Islet precursor cell (in vitro differentiated cells): ENCODE measurements around the gene GDPD5.

Source experiments
- DNase-seq: peaks from one replicate; pipeline ENCODE4 v3.0.0-alpha.2; 2018

The GDPD5 gene

DNA sequence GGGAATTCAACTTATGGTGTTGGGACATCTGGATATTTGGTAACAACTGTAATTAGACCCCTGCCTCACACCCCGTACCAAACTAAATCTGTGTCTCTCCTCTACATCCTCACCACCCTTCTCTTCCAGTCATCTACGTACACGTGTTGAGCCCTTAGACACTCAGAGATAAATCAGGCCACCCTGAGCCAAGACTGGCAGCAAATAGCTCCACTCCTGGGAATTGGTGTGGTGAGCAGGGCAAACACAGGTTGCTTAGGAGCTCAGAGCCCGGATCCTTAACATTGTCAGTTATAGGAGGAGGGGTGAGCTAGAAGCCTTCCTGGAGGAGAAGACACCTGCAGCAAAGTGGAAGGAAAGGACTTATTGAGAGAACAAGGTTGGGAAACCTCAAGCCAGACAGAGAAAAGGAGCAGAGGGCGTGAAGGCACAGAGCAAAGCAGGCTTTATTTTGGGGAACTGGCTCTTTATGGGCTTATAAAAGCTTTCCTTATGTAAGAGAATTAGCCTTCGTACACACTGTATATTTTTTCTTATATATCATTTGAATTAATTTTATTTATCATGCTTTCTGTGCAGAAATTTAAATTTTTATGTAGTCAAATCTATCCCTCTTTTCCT is 55.8 kb downstream of the GDPD5 start:
- no peak for DNase-seq

DNA sequence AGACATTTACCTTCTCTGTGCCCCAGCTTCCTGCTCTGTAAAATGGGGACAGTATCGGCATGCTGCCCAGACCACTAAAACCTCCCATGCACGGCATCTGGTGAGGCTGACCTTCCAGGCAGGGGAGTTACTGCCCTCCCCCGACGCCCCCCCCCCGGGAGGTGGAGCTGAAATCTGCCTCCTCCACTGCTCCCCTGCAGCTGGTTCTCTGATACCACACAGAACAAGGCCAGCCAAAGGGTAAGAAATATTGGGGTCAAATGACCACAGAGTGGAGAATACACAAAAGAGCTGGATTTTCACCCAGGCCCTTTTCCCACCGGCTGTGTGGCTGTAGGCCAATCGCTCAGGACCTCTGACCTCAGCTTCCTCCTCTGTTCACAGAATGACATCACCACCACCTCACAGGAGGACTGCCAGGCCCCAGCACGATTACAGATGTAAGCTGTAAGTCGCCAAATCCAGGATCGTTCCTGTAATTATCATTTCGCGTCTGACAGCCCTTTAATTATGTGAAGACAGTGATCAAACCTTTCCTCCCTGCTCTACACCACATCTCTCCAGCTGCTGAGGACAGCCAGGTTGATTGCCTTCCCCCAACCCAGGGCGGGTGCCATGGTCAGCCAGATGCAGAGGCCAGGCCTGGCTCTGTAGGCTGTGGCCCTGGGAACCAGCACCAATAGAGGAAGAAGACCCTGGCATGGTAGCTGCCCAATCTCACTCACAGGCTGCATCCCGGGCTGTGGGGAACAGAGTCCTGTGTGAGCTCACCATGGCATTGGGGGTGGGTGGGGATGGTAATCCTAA is 57.0 kb downstream of the GDPD5 start:
- DNase-seq: no peak

DNA sequence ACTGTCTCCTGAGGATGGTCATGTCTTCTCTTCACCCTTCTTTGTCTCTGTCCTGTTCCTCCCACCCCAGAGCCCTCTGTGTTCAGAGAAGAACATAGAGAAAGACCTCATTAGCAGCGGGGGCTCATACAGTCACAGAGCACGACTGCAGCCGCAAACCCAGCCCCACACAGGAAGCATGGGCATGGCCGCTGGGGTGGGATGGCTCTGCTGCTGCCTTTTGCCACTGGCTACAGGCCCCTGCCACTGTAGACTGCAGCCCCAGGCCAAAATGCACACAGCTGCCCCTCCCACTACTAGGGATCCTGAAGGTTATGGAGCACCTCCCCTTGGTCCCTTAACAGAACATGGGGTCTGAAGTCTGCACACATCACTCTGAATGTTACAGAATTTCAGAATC is 57.9 kb downstream of the GDPD5 start:
- DNase-seq: no peak

DNA sequence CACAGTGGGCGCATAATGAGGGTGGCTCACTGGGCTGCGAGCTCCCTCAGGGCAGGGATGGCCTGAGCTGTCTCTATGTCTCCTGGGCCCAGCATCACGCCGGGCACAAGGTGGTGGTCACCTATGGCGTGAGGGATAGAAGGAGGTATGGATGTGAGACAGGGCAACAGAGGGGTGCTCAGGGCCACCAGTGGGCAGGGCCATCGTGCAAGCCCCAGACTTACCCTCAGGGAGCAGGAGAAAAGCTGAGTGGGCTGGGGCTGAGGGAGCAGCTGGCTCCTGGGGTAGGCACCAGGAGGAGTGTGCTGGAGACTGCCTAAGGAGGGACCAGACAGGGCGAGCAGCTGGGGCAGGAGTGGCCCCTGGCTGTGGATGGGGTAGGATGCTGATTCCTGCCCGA is 58.4 kb downstream of the GDPD5 start:
- no peak for DNase-seq

DNA sequence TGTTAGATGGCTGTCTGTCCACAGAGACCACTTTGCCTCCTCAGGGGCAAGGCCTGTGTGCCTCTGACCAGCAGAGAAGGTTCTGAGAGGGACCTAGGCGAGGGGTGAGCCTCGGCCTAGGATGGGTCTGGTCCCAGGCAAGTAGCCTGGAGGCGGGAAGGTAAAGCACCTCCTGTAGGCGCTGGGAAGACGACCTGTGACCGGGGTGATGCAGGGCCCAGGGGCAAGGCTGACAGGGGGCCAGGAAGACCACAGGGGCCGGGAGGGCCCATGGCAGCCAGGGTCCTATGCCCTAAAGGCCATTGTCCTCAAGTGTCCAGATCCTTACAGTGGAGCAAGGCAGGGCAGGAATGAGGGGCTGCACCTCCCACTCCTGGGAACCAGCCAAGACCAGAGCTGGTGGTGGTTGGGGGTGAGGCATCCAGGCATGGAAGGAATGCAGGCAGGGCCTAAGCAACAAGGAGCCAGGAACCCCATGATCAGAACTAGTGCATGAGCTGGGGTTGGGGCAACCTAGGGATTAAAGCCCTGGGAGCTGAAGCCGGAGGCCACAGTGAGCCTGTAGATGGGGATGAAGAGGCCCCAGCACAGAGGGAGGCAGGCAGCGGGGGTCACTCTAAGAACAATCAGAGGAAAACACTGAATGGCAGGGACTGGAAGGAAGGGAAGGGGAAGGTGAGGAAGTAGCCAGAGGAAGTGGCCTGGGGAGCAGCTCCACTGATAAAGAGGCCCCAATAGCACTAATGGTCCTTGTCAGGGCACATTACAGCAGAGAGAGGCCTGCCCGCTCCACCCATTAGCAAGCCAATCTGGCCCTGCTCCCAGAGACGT is 59.8 kb downstream of the GDPD5 start:
- DNase-seq: no peak

DNA sequence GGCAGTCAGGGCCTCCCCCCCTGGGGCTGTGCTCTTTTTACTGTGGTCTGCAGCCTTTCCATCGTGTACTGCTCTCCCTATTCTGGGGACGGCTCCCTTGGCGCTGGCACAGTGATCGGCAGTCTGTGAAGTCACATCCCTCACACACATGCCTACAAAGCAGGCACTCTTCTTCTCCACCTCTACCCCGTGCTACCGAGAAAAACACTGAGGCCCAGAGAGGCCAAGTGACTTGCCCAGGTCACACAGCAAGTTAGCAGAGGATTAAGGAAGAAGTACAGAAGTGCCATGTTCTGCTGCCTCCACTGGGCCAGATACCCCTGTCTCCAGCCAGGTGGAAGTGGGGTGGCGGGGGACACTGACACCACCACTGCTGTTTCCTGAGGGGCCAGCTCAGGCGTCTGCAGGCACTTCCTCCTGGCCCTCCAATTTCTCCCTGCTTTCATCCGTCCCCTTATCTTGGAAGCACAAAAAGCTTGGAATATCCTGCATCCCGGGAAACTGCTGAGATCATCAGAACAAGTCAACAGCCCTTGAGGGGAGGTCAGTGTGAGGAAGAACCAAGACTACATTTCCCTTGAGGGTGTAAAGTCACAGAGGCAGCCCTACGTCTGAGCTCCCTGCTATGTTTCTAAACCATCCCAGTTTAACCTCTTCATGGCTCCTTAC is 62.5 kb downstream of the GDPD5 start:
- DNase-seq: peak; percentile 73

DNA sequence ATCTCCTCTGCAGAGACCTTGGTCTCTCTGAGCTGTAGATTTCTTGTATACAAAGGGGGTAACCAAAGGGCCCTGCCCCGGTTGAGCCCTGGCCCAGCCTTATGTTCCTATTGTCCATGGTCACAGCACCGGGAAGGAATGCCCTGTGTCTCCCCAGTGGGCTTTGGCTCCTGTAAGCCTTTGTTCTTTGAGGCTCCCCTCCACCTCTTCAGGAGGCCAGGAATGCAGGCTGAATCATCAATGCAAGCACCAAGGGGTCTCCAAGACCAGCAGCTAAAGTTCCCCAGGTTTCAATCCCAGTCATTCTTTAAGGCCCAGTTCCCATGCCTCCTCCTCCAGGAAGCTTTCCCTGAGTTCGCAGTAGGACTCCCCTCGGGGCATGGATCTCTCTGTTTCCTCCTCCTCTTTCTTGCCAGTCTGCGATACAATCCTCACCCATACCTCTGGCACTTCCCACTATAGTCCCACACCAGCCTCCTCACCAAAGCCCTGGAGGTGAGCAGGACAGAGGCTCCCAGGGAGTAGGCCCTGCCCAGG is 63.6 kb downstream of the GDPD5 start:
- DNase-seq: no peak

DNA sequence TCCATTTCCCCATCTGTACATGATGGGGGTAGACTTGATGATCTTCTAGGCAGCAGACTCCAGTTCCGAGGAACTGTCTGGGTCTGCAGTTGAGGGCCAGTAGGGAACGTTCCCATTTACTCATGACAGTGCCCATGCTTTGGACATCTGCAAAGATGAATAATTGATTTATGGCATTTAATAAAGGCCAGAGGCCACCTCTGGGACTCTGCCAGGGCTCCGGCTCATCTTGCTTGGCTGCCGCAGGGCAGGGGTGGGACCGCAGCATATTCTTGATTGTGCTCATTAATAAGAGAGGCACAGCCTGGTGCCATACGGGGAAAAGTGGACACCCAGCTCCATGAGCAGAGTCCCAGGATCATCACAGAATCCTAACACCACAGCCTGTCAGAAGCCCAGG is 64.6 kb downstream of the GDPD5 start:
- no peak for DNase-seq

DNA sequence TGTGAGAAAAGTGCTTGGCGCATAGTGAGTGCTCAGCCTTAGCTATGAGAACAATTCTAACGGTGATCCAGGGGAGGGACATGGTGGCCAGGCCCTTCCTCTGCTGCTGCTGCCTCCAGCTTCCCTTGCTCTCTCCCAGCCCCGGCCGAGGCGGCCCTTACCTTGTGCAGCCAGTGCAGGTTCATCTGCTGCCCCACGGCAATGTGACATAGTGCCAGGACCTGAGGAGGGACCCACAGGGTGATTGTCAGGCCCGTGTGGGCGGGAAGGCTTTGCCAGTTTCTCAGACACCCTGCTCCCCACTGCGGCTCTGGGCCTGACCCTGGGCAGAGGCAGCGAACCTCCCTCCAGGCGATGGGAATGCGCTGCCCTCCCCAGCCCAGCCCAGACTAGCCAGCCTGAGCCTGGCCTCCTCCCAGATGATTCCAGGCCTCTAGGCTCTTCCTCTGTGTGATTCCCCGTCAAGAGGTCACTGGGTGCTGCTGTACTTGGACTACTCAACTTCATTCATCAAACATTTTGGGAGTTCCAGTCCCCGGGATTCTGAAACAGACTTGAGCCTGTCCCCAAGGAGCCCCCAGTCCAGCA is 69.1 kb downstream of the GDPD5 start:
- no peak for DNase-seq

DNA sequence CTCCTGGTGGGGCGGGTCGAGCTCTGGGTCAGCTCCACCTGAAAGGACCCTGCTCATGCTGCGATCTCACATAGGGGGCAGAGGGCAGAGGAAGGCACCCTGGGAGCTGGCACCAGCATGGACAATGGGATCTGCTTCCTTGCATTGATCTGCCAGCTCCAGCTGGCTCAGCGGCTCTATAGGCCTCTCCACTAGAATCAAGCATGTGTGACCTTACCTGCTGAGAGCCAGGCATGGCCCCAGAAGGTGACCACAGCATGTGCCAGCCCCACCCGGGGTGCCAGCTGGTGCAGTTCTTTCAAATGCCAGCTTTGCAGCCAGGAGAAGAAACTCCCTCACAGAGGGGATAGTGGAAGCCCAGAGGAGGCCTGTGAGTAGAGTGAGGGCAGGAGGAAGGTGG is 70.8 kb downstream of the GDPD5 start:
- no peak for DNase-seq

DNA sequence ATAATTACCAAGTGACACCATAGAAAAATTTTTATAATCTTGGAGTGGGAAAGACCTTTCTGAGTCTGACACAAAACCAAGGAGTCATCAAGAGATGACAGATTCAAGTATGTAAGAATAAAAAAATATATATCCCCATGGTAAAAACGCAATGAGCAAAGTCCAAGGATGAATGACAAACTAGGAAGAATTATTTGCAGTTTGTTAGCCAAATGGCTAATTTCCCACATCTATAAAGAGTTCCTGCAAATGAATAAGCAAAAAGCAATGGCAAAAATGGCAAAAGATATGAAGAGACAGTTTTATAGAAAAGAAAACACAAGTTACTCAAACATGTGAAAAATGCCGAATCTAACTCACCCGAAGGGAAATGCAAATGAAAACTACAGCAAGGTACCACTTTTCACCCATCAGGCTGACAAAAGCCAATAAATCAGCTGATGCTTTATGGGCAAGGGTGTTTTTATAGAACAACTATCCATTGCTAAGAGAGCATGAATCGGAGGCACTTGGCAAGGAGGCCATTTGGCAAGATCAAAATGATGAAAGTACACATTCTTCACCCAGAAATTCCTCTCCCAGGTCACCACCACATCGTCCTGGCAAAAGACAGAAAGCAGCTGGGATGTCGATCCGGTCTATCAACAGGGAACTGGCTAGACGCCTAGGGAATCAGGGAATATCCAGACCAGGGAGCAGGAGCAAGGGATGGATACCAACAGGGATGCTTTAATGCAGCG is 71.7 kb downstream of the GDPD5 start:
- no peak for DNase-seq

DNA sequence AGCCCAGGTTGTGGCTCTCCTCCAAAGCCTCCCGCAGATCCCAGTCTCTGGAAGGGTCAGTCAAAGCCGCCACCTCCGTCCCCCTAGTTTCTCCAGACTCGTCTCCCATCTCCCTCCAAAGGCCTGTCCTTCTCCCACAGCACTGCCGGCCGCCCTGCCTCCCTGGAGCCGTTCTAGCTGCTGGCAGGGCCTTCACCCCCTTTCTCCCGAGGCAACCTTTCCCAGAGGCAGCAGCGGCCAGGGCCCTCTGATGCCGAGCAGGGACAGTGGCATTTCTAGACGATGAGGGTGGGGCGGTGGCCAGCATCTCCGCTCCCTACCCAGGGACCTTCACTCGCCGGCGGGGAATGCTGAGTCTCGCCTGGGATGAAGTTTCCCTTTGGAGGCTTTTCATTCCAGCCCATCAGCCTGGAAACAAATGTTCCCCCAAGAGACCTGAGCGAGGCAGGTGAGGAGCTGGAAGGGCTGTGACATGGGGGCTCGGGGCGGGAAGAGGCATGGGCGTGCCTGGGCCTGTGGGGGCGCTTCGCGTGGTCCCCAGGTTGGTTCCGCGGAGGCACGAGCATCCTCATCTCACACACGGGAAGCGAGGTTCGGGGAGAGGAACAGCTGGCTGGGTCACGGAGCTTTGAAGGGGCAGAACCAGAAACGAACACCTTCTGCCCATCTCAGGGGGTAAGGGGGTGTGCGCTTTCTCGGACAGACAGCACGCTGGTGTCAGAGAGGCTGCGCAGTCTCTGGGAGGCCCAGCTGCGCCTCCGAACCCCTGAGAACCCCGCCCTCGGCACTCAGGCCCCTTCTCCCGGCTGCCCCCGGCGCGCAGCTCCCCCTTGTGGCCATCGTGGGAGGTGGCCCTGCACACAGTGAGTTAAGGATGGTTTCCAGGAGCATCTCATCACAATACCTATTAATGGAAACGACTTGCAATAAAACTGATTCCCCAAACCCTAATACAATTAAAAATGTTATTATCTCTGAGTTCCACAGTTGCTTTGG is 74.6 kb downstream of the GDPD5 start:
- no peak for DNase-seq

DNA sequence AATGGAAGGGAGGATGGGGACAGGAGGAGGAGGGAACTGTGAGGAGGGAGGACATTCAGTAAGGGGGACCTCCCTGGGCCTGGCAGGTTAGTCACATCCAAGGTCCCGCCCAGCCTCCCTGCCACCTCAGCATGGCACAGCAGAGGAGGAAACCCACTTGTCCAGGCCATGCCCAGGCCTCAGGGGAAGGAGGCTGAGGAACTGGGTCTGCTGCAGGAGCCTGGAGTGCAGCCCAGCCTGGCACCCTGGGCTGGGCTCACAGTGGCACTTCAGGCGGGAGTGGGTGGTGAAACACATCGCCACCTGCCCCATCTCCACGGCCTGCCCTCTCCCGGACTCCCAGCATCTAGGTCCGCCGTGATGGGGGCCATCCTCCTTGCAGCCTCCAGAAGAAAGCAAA is 75.5 kb downstream of the GDPD5 start:
- no peak for DNase-seq

DNA sequence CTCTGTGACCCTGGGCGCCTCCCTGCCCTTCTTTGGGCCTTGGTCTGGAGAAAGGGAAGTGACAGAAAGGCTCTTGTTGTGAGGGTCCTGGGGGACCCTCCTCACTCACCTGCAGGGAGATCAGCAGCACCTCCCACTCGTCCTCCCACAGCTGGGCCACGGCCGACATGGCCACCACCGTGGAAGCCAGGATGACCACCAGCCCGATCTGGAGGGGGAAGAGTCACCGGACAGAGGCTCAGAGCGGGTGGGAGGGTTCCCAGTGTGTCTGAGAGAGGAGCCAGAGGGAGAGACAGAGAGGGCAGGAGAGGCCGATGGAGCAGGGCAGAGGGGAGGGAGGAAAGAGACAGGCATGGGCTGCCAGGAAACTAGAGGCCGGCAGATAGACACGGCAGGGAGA is 76.0 kb downstream of the GDPD5 start:
- DNase-seq: no peak

DNA sequence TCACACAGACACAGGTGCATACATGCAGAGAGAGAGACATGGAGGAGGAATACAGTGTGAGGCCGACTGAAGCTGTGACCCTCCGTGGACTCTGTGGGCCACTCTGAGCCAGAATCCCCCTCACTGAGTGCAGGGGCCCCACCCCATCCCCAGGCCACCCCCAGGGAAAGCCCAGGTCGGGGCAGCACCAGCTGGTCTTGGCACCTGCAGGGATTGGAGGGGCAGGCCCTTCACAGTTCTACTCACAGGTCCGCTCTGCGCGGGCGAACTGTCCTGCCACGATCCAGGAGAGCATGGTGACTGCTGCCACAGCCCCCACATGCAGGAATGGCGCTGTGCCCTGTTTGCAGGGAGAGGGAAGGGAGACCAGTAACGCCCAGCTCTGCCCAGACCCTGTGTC is 76.5 kb downstream of the GDPD5 start:
- no peak for DNase-seq

DNA sequence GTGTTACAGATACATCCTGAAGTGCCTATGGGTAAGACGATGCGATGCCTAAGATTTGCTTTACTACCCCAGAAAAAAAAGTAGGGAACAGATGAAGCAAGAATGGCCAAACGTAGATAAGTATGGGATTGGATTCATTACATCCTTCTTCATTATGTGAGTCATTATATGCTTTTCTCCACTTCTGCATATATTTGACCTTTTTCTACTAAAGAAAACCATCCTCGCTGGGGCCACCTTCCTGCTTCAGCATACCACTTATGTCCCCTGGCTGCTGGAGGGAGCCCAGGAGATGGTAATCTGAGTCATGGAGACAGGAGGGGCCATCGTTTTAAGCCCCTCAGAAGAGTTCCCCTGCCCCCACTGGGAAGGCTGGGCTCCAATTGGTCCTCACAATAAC is 78.3 kb downstream of the GDPD5 start:
- no peak for DNase-seq

DNA sequence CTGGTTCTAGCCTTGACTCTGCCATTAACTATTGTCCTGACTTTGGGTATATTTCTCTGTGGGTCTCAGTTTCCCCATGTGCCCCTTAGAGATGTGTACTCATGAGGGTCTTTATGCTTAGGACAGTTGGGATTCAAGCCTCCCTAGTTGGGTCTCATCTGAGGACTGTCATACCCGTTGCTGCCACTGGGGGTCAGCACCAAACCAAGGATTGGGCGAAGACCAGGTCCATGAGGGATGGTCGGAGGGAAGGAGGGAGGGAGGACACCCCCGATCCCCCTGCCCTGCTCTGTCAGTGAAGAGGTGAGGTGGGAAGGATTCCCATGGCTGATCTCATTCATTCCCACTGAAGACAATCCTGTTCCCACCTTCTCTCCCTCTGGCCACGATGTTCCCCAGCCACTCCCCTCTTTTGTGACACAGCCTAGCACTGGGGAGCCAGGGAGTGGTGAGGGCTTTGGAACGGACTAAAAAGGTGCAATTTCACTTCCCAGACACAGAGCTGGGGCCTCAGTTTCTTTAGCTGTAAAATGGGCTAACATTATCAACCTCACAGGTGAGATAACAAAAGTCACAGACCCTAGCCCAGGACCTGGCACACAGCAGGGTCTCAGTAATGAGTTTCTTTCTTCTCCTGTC is 80.3 kb downstream of the GDPD5 start:
- peak; percentile 82 for DNase-seq

DNA sequence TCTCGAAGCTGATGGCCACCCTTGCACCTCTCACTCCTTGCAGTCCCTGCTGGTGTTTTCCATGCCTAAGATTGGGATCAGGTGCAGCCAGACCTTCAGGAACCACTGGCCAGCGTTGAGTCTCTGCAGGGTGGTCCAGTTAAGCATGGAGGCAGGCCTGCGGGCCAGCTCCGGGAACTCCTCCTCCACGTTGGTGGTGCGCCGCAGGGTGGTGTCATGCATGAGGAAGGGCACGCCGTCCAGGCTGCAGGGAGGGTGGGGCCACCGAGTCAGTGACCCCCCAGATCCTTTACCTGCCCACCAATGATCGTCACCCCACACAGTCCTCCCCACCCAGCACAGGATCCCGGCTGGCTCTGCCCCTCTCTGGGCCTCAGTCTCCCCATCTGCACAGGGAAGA is 82.7 kb downstream of the GDPD5 start:
- no peak for DNase-seq

DNA sequence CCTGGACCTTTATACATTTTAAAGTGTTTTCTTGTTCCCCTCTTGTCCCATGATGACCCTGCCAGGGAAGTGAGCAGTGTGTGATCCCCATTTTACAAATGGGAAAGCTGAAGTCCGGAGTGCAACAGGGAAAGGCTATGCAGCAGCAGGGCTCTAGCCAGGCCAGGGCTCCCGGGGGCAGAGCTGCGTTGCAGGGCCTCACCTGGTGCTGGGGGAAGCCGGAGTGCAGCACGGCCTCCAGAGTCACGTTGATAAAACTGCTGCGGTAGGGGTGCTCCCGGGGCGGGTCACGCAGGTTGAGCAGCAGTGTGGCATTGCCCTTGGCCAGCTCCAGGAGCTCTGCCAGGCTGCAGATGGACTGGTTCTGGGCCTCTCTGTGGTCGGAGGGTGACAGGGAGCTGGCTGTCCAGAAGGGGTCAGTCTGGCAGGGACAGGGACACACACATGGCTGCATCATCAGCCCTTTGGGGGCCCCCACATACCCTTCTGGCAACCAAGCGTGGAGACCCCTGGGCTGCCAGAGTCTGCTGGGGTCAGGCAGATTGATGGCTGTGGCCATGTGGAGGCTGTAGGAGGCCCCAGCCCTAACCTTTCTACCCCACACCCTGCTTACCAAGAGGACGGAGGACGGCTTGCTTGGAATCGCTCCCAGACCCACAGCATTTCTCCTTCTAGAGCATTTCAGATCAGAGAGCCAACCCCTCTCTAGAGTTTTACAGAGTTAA is 83.4 kb downstream of the GDPD5 start:
- no peak for DNase-seq

DNA sequence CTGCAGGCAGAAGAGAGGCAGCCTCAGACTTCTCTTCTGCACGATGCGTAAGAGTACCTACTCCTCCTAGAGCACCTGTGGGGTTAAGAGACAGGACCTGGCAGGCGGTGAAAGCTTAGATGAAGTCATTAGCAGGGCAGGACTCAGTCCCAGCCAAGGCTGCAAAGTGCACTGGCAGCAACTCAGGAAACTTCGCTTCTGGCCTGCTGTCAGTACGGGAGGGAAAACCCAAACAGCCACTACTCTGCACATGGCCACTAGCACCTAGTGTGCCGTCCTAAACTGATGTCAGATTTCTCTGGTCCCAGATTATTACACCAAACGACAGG is 84.0 kb downstream of the GDPD5 start:
- DNase-seq: no peak
